LNCAP (cell line): ENCODE measurements around the gene SRRM2.

Experiments used
- TF ChIP-seq, protein P1 (sequence below): fragments of 450-650 bp; IDR thresholded peaks from 2 replicates; pipeline ENCODE4 v1.5.1; 2017; ENCODE audit warnings: mild to moderate bottlenecking

The SRRM2 gene

DNA sequence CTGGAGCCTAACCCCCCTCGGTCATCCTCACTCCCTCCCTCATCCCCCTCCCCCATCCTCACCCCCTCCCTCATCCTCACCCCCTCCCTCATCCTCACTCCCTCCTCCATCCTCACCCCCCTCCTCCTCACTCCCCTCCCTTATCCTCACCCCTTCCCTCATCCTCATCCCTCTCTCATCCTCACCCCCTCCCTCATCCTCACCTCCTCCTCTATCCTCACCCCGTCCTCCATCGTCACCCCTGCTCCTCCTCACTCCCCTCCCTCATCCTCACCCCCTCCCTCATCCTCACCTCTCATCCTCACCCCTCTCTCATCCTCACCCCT, 34.4 kb downstream of the SRRM2 start:
- TF ChIP-seq, protein P1, sequence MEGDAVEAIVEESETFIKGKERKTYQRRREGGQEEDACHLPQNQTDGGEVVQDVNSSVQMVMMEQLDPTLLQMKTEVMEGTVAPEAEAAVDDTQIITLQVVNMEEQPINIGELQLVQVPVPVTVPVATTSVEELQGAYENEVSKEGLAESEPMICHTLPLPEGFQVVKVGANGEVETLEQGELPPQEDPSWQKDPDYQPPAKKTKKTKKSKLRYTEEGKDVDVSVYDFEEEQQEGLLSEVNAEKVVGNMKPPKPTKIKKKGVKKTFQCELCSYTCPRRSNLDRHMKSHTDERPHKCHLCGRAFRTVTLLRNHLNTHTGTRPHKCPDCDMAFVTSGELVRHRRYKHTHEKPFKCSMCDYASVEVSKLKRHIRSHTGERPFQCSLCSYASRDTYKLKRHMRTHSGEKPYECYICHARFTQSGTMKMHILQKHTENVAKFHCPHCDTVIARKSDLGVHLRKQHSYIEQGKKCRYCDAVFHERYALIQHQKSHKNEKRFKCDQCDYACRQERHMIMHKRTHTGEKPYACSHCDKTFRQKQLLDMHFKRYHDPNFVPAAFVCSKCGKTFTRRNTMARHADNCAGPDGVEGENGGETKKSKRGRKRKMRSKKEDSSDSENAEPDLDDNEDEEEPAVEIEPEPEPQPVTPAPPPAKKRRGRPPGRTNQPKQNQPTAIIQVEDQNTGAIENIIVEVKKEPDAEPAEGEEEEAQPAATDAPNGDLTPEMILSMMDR: no peak

GRCh38 chr16:2787406-2787805, 35.0 kb downstream of the SRRM2 start, which contains the start of gene PRSS33:
Gene PRSS33 (minus strand): TSS chr16:2787560. CDS start chr16:2786547, 1,013 bp downstream.
- TF ChIP-seq, protein P1: no peak

DNA sequence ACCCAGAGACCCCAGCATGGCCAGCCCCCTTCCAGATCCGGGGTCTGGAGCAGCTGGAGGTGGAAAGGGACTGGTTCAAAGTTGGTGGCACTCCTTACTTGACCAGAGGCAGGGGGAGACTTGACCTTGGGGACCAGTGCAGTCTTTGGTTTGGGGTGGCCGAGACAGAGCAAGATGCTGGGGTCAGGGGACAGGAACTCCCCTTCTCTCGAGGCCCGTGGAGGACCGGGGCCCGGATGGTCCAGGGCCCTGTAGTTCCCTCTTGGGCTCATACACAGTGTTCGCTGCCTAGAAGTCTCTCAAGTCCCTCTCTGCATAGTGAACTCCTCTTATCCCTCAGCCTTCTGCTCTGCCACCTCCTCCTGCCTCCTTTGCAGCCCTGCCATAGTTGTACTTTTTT, 35.5 kb downstream of the SRRM2 start:
- TF ChIP-seq, protein P1: no peak

- TF ChIP-seq, protein P1: no peak
Measured at GRCh38 chr16:2790631-2791030, 38.2 kb downstream of the SRRM2 start.

DNA sequence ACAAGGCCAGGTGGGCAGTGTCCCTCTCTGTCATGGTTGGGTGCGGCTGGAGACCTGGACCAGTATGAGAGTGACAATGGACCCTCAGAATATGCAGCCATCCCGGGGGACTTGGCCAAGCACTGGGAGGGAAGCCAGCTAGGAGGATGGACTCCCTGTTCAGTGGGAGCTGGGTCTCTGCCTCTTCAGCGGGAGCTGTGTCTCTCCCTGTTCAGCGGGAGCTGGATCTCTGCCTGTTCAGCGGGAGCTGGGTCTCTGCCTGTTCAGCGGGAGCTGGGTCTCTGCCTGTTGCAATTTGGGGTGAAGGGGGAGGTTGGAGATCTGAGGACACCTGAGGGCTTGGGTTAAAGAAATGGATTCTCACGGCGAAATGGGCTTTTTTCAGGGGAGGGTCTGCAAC, 38.7 kb downstream of the SRRM2 start:
- TF ChIP-seq, protein P1: no peak

- TF ChIP-seq, protein P1: no peak
Measured at GRCh38 chr16:2792940-2793339, 40.5 kb downstream of the SRRM2 start.

- TF ChIP-seq, protein P1: no peak
Measured at GRCh38 chr16:2795395-2796143, 43.1 kb downstream of the SRRM2 start.
